Hematopoietic multipotent progenitor cell treated with erythropoietin and hydrocortisone succinate and interleukin-3 and kit ligand, for 15 days (in vitro differentiated cells): Measurements from ENCODE around the gene CSNK1A1.
"Not testable (repeated sequence)": the region's sequence is repeated elsewhere in the genome, so short reads cannot be mapped to it uniquely, and the experiment has no call there.

Experiments
- DNase-seq: peaks from one replicate; pipeline ENCODE4 v3.0.0-alpha.2; 2015; ENCODE audit warnings: low spot score

The CSNK1A1 gene

GRCh38 chr5:149572576-149573231 is 21.5 kb upstream of the CSNK1A1 start:
- no peak for DNase-seq

- DNase-seq: no peak
Measured at GRCh38 chr5:149572170-149572569, 20.9 kb upstream of the CSNK1A1 start.

- no peak for DNase-seq
Measured at GRCh38 chr5:149567226-149567625, 16.0 kb upstream of the CSNK1A1 start.

- peak; percentile 88 for DNase-seq
Measured at GRCh38 chr5:149564542-149565140, 13.4 kb upstream of the CSNK1A1 start.

- no peak for DNase-seq
Measured at GRCh38 chr5:149563466-149563865, 12.2 kb upstream of the CSNK1A1 start.

GRCh38 chr5:149561848-149562247 is 10.6 kb upstream of the CSNK1A1 start:
- no peak for DNase-seq

- DNase-seq: no peak
Measured at GRCh38 chr5:149559706-149560105, 8.5 kb upstream of the CSNK1A1 start.

- no peak for DNase-seq
Measured at GRCh38 chr5:149552553-149553160, 1.4 kb upstream of the CSNK1A1 start.

- no peak for DNase-seq
Measured at GRCh38 chr5:149552038-149552494, 827 bp upstream of the CSNK1A1 start.

GRCh38 chr5:149550594-149551226 is 529 bp downstream of the CSNK1A1 start:
- peak; percentile 25 for DNase-seq

GRCh38 chr5:149550268-149550583 is 1.0 kb downstream of the CSNK1A1 start:
- peak; percentile 41 for DNase-seq

GRCh38 chr5:149549461-149550267 is 1.6 kb downstream of the CSNK1A1 start:
- DNase-seq: peak; percentile 49

- no peak for DNase-seq
Measured at GRCh38 chr5:149546974-149547373, 4.3 kb downstream of the CSNK1A1 start.

- no peak for DNase-seq
Measured at GRCh38 chr5:149545327-149545726, 5.9 kb downstream of the CSNK1A1 start.

GRCh38 chr5:149544028-149544420 is 7.2 kb downstream of the CSNK1A1 start:
- DNase-seq: no peak

- DNase-seq: no peak
Measured at GRCh38 chr5:149543361-149544027, 7.7 kb downstream of the CSNK1A1 start.

GRCh38 chr5:149541893-149542292 is 9.3 kb downstream of the CSNK1A1 start:
- DNase-seq: no peak

- DNase-seq: no peak
Measured at GRCh38 chr5:149540089-149540488, 11.2 kb downstream of the CSNK1A1 start.

- DNase-seq: no peak
Measured at GRCh38 chr5:149537374-149537975, 13.8 kb downstream of the CSNK1A1 start.

- DNase-seq: not testable (repeated sequence)
Measured at GRCh38 chr5:149535787-149536186, 15.5 kb downstream of the CSNK1A1 start.

GRCh38 chr5:149532413-149532812 is 18.8 kb downstream of the CSNK1A1 start:
- no peak for DNase-seq
